ENCODE data around the gene SLC6A13. TPM values are rescaled to one million over a fixed set of nuclear protein-coding genes. Genes with fewer than 3 reads are reported as not detected.

Gene SLC6A13
- total and polyA plus RNA-seq, 2 experiments from 2014 or later = 3.8 to 5.9 TPM

GRCh38 chr12:224330-224729 is 38.3 kb downstream of the SLC6A13 start:
- DNase-seq (ENCODE audit: low spot score) = no peak
- Histone ChIP-seq H3K4me1 (ENCODE audit: insufficient read depth) (no peaks in the 10 kb centered on the region), H3K27me3 (no peaks in the 10 kb centered on the region), H3K79me2 (no peaks in the 10 kb centered on the region), H3K4me2 (no peak overlapping the region), H3K9me3 (ENCODE audit: low read depth) (no peaks in the 10 kb centered on the region), H3K27ac (no peak overlapping the region), H4K20me1 (ENCODE audit: insufficient read depth, poor library complexity, severe bottlenecking) (no peaks in the 10 kb centered on the region), H3K4me3 (no peak overlapping the region), H2AFZ (no peak overlapping the region), H3K9me2 (replicated peaks; ENCODE audit: insufficient read depth) (no peaks in the 10 kb centered on the region), H3K36me3 (replicated peaks; ENCODE audit: insufficient read depth, low read depth) (no peaks in the 10 kb centered on the region)
- 97% methylated on average over 9 of the region's 9 CpGs for WGBS (ENCODE audit: low lambda C conversion rate, missing lambda C conversion rate)
- no peak for TF ChIP-seq EZH2phosphoT487 (IDR thresholded peaks at IDR 0.05; ENCODE audit: low read depth, severe bottlenecking, unreplicated experiment)
- TF ChIP-seq EZH2 (IDR thresholded peaks at IDR 0.05; ENCODE audit: borderline replicate concordance) = no peak
- TF ChIP-seq CTCF (IDR thresholded peaks at IDR 0.05; ENCODE audit: poor library complexity) = no peak

DNA sequence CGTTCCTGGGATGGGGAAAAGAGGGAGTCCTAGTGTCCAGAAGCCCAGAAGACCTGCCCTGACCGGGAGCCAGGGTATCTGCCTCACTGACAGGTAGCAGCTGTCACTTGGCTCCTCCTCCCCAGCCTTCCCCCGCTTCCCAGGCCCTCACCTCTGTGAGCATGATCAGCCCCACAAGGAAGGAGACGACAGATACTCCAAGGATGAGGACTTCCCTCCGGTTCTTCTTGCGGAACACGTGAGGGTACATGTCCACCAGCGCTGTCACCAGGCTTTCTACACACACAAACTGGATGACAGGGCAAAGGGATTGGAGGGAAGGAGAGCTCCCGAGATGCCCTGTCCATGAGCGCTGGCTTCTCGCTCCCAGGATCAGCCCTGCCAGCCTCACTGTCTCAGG is 38.8 kb downstream of the SLC6A13 start:
- no peaks in the 10 kb centered on the region for H3K79me2 ChIP-seq
- H3K9me2 ChIP-seq (replicated peaks; ENCODE audit: insufficient read depth) = no peaks in the 10 kb centered on the region
- TF ChIP-seq CTCF (IDR thresholded peaks at IDR 0.05; ENCODE audit: poor library complexity) (no peak), EZH2phosphoT487 (IDR thresholded peaks at IDR 0.05; ENCODE audit: low read depth, severe bottlenecking, unreplicated experiment) (no peak), EZH2 (IDR thresholded peaks at IDR 0.05; ENCODE audit: borderline replicate concordance) (no peak)
- no peaks in the 10 kb centered on the region for H4K20me1 ChIP-seq (ENCODE audit: insufficient read depth, poor library complexity, severe bottlenecking)
- 80% methylated on average over 11 of the region's 11 CpGs for WGBS (ENCODE audit: low lambda C conversion rate, missing lambda C conversion rate)
- H3K4me1 ChIP-seq (ENCODE audit: insufficient read depth) = no peaks in the 10 kb centered on the region
- DNase-seq (ENCODE audit: low spot score) = no peak
- H3K4me3 ChIP-seq = no peak overlapping the region
- no peak overlapping the region for H2AFZ ChIP-seq
- no peaks in the 10 kb centered on the region for H3K36me3 ChIP-seq (replicated peaks; ENCODE audit: insufficient read depth, low read depth)
- no peak overlapping the region for H3K4me2 ChIP-seq
- no peaks in the 10 kb centered on the region for H3K27me3 ChIP-seq
- H3K9me3 ChIP-seq (ENCODE audit: low read depth) = no peaks in the 10 kb centered on the region
- H3K27ac ChIP-seq = no peak overlapping the region

- H3K27ac ChIP-seq = no peak overlapping the region
- H3K9me2 ChIP-seq (replicated peaks; ENCODE audit: insufficient read depth) = no peaks in the 10 kb centered on the region
- DNase-seq (ENCODE audit: low spot score) = no peak
- H3K4me1 ChIP-seq (ENCODE audit: insufficient read depth) = no peaks in the 10 kb centered on the region
- TF ChIP-seq CTCF (IDR thresholded peaks at IDR 0.05; ENCODE audit: poor library complexity) (no peak), EZH2 (IDR thresholded peaks at IDR 0.05; ENCODE audit: borderline replicate concordance) (no peak), EZH2phosphoT487 (IDR thresholded peaks at IDR 0.05; ENCODE audit: low read depth, severe bottlenecking, unreplicated experiment) (no peak)
- H3K4me2 ChIP-seq = no peak overlapping the region
- H4K20me1 ChIP-seq (ENCODE audit: insufficient read depth, poor library complexity, severe bottlenecking) = no peaks in the 10 kb centered on the region
- H3K4me3 ChIP-seq = no peak overlapping the region
- no peaks in the 10 kb centered on the region for H3K27me3 ChIP-seq
- no peak overlapping the region for H2AFZ ChIP-seq
- no peaks in the 10 kb centered on the region for H3K36me3 ChIP-seq (replicated peaks; ENCODE audit: insufficient read depth, low read depth)
- H3K9me3 ChIP-seq (ENCODE audit: low read depth) = no peaks in the 10 kb centered on the region
- 84% methylated on average over 6 of the region's 6 CpGs for WGBS (ENCODE audit: low lambda C conversion rate, missing lambda C conversion rate)
- no peaks in the 10 kb centered on the region for H3K79me2 ChIP-seq
Observed at GRCh38 chr12:221736-222135, 40.9 kb downstream of the SLC6A13 start.
